T-helper 2 cell treated with Interferon-gamma antibody and Interleukin-4, amounts not matched to agents 5 μg/mL and 100 μg/mL, for 36 hours (primary cell): ENCODE results near the gene DESI1.
"Not testable (repeated sequence)": the region's sequence is repeated elsewhere in the genome, so short reads cannot be mapped to it uniquely, and the experiment has no call there.

Experiments used
- DNase-seq: peaks from one replicate; pipeline ENCODE4 v3.0.0; 2021; ENCODE audit warnings: low spot score
- H3K27ac Mint-ChIP-seq: one replicate; pipeline ENCODE4 v1.8.0; 2021; ENCODE audit warnings: mild to moderate bottlenecking, mixed read lengths
- H3K27me3 Mint-ChIP-seq: one replicate; pipeline ENCODE4 v1.8.0; 2021; ENCODE audit warnings: low read depth, mixed read lengths
- H3K36me3 Mint-ChIP-seq: one replicate; pipeline ENCODE4 v1.8.0; 2021; ENCODE audit warnings: low read depth, mixed read lengths
- H3K4me1 Mint-ChIP-seq: one replicate; pipeline ENCODE4 v1.8.0; 2021; ENCODE audit warnings: low read depth, mixed read lengths
- H3K4me3 Mint-ChIP-seq: one replicate; pipeline ENCODE4 v1.8.0; 2022; ENCODE audit warnings: mild to moderate bottlenecking, moderate library complexity, mixed read lengths
- H3K9me3 Mint-ChIP-seq: one replicate; pipeline ENCODE4 v1.8.0; 2021; ENCODE audit warnings: mixed read lengths

The DESI1 gene

GRCh38 chr22:41593336-41593960, 27.4 kb downstream of the DESI1 start:
- H3K36me3 Mint-ChIP-seq, H3K4me1 Mint-ChIP-seq, H3K27me3 Mint-ChIP-seq, DNase-seq, H3K9me3 Mint-ChIP-seq, H3K4me3 Mint-ChIP-seq, H3K27ac Mint-ChIP-seq: not testable (repeated sequence)

GRCh38 chr22:41589391-41590241, 31.2 kb downstream of the DESI1 start, which contains the start of gene PMM1:
TSS of gene PMM1 (minus strand) at chr22:41589840. CDS start at chr22:41589805, 35 bp downstream.
- H3K27ac Mint-ChIP-seq, result peak within 1 kb of the TSS; percentile 91
- H3K36me3 Mint-ChIP-seq, result peaks cover 4% of the 10 kb centered on the region
- no peaks in the 10 kb centered on the region for H3K27me3 Mint-ChIP-seq
- peak; percentile 99 for DNase-seq
- no peaks in the 10 kb centered on the region for H3K9me3 Mint-ChIP-seq
- H3K4me1 Mint-ChIP-seq, result peaks cover 15% of the 10 kb centered on the region
- peak within 1 kb of the TSS; percentile 95 for H3K4me3 Mint-ChIP-seq

GRCh38 chr22:41587347-41587723, 33.5 kb downstream of the DESI1 start:
- H3K4me3 Mint-ChIP-seq, result peak overlapping the region; percentile 7
- DNase-seq, result no peak
- H3K27ac Mint-ChIP-seq, result no peak overlapping the region
- H3K36me3 Mint-ChIP-seq, result peaks cover 16% of the 10 kb centered on the region
- no peaks in the 10 kb centered on the region for H3K9me3 Mint-ChIP-seq
- H3K4me1 Mint-ChIP-seq, result peaks cover 15% of the 10 kb centered on the region
- H3K27me3 Mint-ChIP-seq, result no peaks in the 10 kb centered on the region

GRCh38 chr22:41585898-41586297, 34.9 kb downstream of the DESI1 start:
- no peaks in the 10 kb centered on the region for H3K9me3 Mint-ChIP-seq
- no peak overlapping the region for H3K27ac Mint-ChIP-seq
- H3K4me3 Mint-ChIP-seq, result no peak overlapping the region

GRCh38 chr22:41584881-41585280, 36.0 kb downstream of the DESI1 start:
- DNase-seq, result no peak
- H3K9me3 Mint-ChIP-seq, result no peaks in the 10 kb centered on the region
- no peak overlapping the region for H3K27ac Mint-ChIP-seq
- H3K36me3 Mint-ChIP-seq, result peaks cover 17% of the 10 kb centered on the region
- peaks cover 15% of the 10 kb centered on the region for H3K4me1 Mint-ChIP-seq
- H3K4me3 Mint-ChIP-seq, result no peak overlapping the region
- H3K27me3 Mint-ChIP-seq, result no peaks in the 10 kb centered on the region

More at GRCh38 chr22:41585898-41586297, 34.9 kb downstream of the DESI1 start:
- Mint-ChIP-seq H3K4me1 (peaks cover 15% of the 10 kb centered on the region), H3K36me3 (peaks cover 16% of the 10 kb centered on the region), H3K27me3 (no peaks in the 10 kb centered on the region)
- DNase-seq, result no peak

GRCh38 chr22:41582694-41583093, 38.1 kb downstream of the DESI1 start:
- H3K27me3 Mint-ChIP-seq, result no peaks in the 10 kb centered on the region
- no peak for DNase-seq
- H3K27ac Mint-ChIP-seq, result no peak overlapping the region
- H3K36me3 Mint-ChIP-seq, result peaks cover 17% of the 10 kb centered on the region
- peaks cover 3% of the 10 kb centered on the region for H3K4me1 Mint-ChIP-seq
- no peak overlapping the region for H3K4me3 Mint-ChIP-seq
- H3K9me3 Mint-ChIP-seq, result no peaks in the 10 kb centered on the region

GRCh38 chr22:41579997-41580355, 40.9 kb downstream of the DESI1 start:
- DNase-seq, result no peak
- Mint-ChIP-seq H3K4me1 (no peaks in the 10 kb centered on the region), H3K9me3 (no peaks in the 10 kb centered on the region), H3K27me3 (no peaks in the 10 kb centered on the region), H3K27ac (no peak overlapping the region), H3K4me3 (no peak overlapping the region), H3K36me3 (peaks cover 22% of the 10 kb centered on the region)

- H3K4me3 Mint-ChIP-seq, result no peak overlapping the region
- H3K4me1 Mint-ChIP-seq, result no peaks in the 10 kb centered on the region
- H3K36me3 Mint-ChIP-seq, result peaks cover 22% of the 10 kb centered on the region
- no peaks in the 10 kb centered on the region for H3K27me3 Mint-ChIP-seq
- no peaks in the 10 kb centered on the region for H3K9me3 Mint-ChIP-seq
- no peak for DNase-seq
- H3K27ac Mint-ChIP-seq, result no peak overlapping the region
Observed at GRCh38 chr22:41579297-41579996, 41.4 kb downstream of the DESI1 start.

GRCh38 chr22:41578818-41579217, 42.0 kb downstream of the DESI1 start:
- no peak for DNase-seq
- Mint-ChIP-seq H3K4me1 (no peaks in the 10 kb centered on the region), H3K9me3 (no peaks in the 10 kb centered on the region), H3K4me3 (no peak overlapping the region), H3K27me3 (no peaks in the 10 kb centered on the region), H3K36me3 (peaks cover 19% of the 10 kb centered on the region), H3K27ac (no peak overlapping the region)

GRCh38 chr22:41578114-41578513, 42.7 kb downstream of the DESI1 start:
- H3K4me3 Mint-ChIP-seq, result no peak overlapping the region

GRCh38 chr22:41576877-41577276, 44.0 kb downstream of the DESI1 start:
- Mint-ChIP-seq H3K4me3 (no peak overlapping the region), H3K27ac (no peak overlapping the region), H3K9me3 (no peaks in the 10 kb centered on the region), H3K36me3 (peaks cover 9% of the 10 kb centered on the region), H3K4me1 (no peaks in the 10 kb centered on the region), H3K27me3 (no peaks in the 10 kb centered on the region)
- peak; percentile 8 for DNase-seq

More at GRCh38 chr22:41578114-41578513, 42.7 kb downstream of the DESI1 start:
- no peaks in the 10 kb centered on the region for H3K27me3 Mint-ChIP-seq
- H3K27ac Mint-ChIP-seq, result no peak overlapping the region
- DNase-seq, result no peak
- peaks cover 15% of the 10 kb centered on the region for H3K36me3 Mint-ChIP-seq
- no peaks in the 10 kb centered on the region for H3K9me3 Mint-ChIP-seq
- no peaks in the 10 kb centered on the region for H3K4me1 Mint-ChIP-seq

- H3K27me3 Mint-ChIP-seq, result no peaks in the 10 kb centered on the region
Observed at GRCh38 chr22:41575533-41575932, 45.3 kb downstream of the DESI1 start.

GRCh38 chr22:41574847-41575381, 45.9 kb downstream of the DESI1 start:
- no peak overlapping the region for H3K27ac Mint-ChIP-seq
- DNase-seq, result no peak
- H3K9me3 Mint-ChIP-seq, result no peaks in the 10 kb centered on the region
- no peak overlapping the region for H3K4me3 Mint-ChIP-seq
- H3K36me3 Mint-ChIP-seq, result peaks cover 7% of the 10 kb centered on the region
- H3K4me1 Mint-ChIP-seq, result no peaks in the 10 kb centered on the region
- H3K27me3 Mint-ChIP-seq, result no peaks in the 10 kb centered on the region

More at GRCh38 chr22:41575533-41575932, 45.3 kb downstream of the DESI1 start:
- peaks cover 9% of the 10 kb centered on the region for H3K36me3 Mint-ChIP-seq
- DNase-seq, result no peak
- no peaks in the 10 kb centered on the region for H3K9me3 Mint-ChIP-seq
- H3K27ac Mint-ChIP-seq, result no peak overlapping the region
- H3K4me3 Mint-ChIP-seq, result no peak overlapping the region
- no peaks in the 10 kb centered on the region for H3K4me1 Mint-ChIP-seq

- H3K36me3 Mint-ChIP-seq, result peaks cover 7% of the 10 kb centered on the region
- peaks cover 3% of the 10 kb centered on the region for H3K27me3 Mint-ChIP-seq
- no peak overlapping the region for H3K4me3 Mint-ChIP-seq
- no peaks in the 10 kb centered on the region for H3K9me3 Mint-ChIP-seq
- DNase-seq, result no peak
- H3K4me1 Mint-ChIP-seq, result no peaks in the 10 kb centered on the region
- no peak overlapping the region for H3K27ac Mint-ChIP-seq
Observed at GRCh38 chr22:41573677-41574076, 47.2 kb downstream of the DESI1 start.
